ENCODE measurements around the gene ANO6. TPM values are rescaled to one million over a fixed set of nuclear protein-coding genes. Genes with fewer than 3 reads are reported as not detected.
"Not testable (repeated sequence)": the region's sequence is repeated elsewhere in the genome, so short reads cannot be mapped to it uniquely, and the experiment has no call there.

ANO6 gene
- total RNA-seq, 1 donor from 2014 or later = 24.1 TPM

GRCh38 chr12:45260854-45261253 lies 45.0 kb downstream of the ANO6 start:
- no peak overlapping the region for H3K4me3 Mint-ChIP-seq
- H3K27me3 Mint-ChIP-seq = no peaks in the 10 kb centered on the region
- no peaks in the 10 kb centered on the region for H3K9me3 Mint-ChIP-seq
- intact Hi-C loops (cut with micrococcal nuclease) = no loop called here
- no peak overlapping the region for H3K27ac Mint-ChIP-seq
- peaks cover 4% of the 10 kb centered on the region for H3K36me3 Mint-ChIP-seq (ENCODE audit: low read depth)
- no peak for DNase-seq
- H3K4me1 Mint-ChIP-seq = peaks cover 14% of the 10 kb centered on the region

GRCh38 chr12:45262185-45262584 lies 46.3 kb downstream of the ANO6 start:
- H3K4me1 Mint-ChIP-seq = peaks cover 11% of the 10 kb centered on the region
- H3K4me3 Mint-ChIP-seq; H3K27me3 Mint-ChIP-seq; H3K9me3 Mint-ChIP-seq; H3K27ac Mint-ChIP-seq; DNase-seq; intact Hi-C loops (cut with micrococcal nuclease); H3K36me3 Mint-ChIP-seq (ENCODE audit: low read depth): not testable (repeated sequence)

DNA sequence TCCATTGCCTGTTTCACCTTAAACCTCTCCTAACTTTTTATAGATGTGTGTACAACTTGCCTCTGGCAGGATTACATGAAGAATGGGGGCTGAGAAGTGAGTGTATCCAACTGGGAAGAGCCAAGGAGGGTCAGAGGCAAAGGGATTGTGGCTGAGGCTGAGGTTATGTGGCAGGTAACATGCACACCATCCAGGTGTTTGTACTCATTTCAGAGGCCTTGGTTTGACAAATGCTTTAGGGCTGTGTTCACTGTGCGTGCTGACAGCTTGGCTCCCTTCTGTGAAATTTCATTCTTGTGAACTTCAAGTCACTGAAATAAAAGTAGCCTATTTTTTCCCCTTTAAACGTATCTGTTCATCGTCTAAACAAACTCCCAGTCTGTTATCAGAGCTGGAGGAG lies 47.7 kb downstream of the ANO6 start:
- DNase-seq = no peak
- no peaks in the 10 kb centered on the region for H3K9me3 Mint-ChIP-seq
- no peaks in the 10 kb centered on the region for H3K27me3 Mint-ChIP-seq
- no peak overlapping the region for H3K4me3 Mint-ChIP-seq
- H3K27ac Mint-ChIP-seq = no peak overlapping the region
- intact Hi-C loops (cut with micrococcal nuclease) = no loop called here
- peaks cover 7% of the 10 kb centered on the region for H3K4me1 Mint-ChIP-seq
- peaks cover 4% of the 10 kb centered on the region for H3K36me3 Mint-ChIP-seq (ENCODE audit: low read depth)

DNA sequence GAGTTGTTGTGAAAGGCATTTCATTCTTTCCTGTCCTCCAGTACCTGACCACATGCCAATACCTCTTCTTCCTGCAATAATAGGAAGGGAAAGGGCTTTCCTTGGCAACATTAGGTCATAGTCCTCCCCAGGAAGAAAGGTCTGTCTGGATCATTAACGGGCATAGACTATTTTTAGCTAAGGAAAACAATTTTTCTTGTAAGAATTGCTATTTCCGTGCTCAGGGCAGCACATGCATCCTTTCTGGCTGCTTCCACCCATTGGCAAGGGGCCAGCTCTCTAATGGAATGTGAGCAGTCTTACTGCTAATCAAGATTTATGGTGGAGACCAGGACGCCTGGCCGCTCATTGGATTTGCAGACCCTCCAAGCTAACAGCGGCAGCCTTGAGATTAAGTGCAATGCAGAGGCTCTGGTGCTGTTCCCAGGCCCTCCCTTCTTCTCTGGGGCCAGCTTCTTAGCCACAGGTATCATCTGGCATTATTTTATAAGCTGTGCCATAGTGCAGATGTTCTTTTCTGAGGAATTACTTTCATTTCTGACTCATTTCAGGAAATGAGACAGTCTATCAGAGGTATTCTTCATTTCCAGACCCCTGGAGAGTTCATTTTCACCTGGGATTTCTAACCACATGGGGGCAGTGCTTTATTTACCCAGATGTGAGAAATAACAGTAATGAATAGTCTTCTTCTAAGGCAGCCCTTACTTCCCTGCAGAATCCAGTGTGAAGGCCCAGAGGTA lies 52.9 kb downstream of the ANO6 start:
- intact Hi-C loops (cut with micrococcal nuclease) = no loop called here
- Mint-ChIP-seq H3K4me1 (peaks cover 6% of the 10 kb centered on the region), H3K4me3 (no peak overlapping the region), H3K27me3 (no peaks in the 10 kb centered on the region), H3K27ac (no peak overlapping the region), H3K9me3 (no peaks in the 10 kb centered on the region), H3K36me3 (ENCODE audit: low read depth) (no peaks in the 10 kb centered on the region)
- no peak for DNase-seq

DNA sequence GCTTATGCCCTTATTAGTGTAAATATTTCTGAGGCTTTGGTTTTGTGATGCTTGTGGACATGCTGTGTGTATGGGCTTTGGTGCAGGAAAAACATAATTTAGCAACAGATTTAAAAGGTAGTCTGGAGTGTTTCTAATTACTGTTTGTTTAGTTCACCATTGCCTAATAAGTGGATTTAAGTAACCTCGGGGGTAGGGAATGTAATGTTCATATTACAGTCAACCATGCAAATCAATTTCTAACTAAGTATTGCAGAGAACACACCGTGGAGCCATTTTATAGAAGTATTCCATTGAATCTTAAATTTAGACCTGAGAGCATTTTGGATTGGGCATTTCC lies 53.5 kb downstream of the ANO6 start:
- no peak overlapping the region for H3K27ac Mint-ChIP-seq
- no peaks in the 10 kb centered on the region for H3K9me3 Mint-ChIP-seq
- intact Hi-C loops (cut with micrococcal nuclease) = no loop called here
- DNase-seq = no peak
- no peaks in the 10 kb centered on the region for H3K36me3 Mint-ChIP-seq (ENCODE audit: low read depth)
- H3K4me3 Mint-ChIP-seq = no peak overlapping the region
- peaks cover 6% of the 10 kb centered on the region for H3K4me1 Mint-ChIP-seq
- H3K27me3 Mint-ChIP-seq = no peaks in the 10 kb centered on the region

- intact Hi-C loops (cut with micrococcal nuclease) = no loop called here
- no peak for DNase-seq
- Mint-ChIP-seq H3K4me3 (no peak overlapping the region), H3K27me3 (no peaks in the 10 kb centered on the region), H3K36me3 (ENCODE audit: low read depth) (no peaks in the 10 kb centered on the region), H3K9me3 (no peaks in the 10 kb centered on the region), H3K4me1 (peaks cover 6% of the 10 kb centered on the region), H3K27ac (no peak overlapping the region)
Observed at GRCh38 chr12:45270951-45271350, 55.1 kb downstream of the ANO6 start.

- Mint-ChIP-seq H3K27ac (no peak overlapping the region), H3K36me3 (ENCODE audit: low read depth) (no peaks in the 10 kb centered on the region), H3K4me1 (peaks cover 2% of the 10 kb centered on the region), H3K9me3 (no peaks in the 10 kb centered on the region), H3K4me3 (no peak overlapping the region), H3K27me3 (no peaks in the 10 kb centered on the region)
- no peak for DNase-seq
- intact Hi-C loops (cut with micrococcal nuclease) = no loop called here
Observed at GRCh38 chr12:45273717-45274271, 57.9 kb downstream of the ANO6 start.

- Mint-ChIP-seq H3K9me3 (no peaks in the 10 kb centered on the region), H3K27me3 (no peaks in the 10 kb centered on the region), H3K4me3 (no peak overlapping the region), H3K27ac (no peak overlapping the region), H3K36me3 (ENCODE audit: low read depth) (peaks cover 4% of the 10 kb centered on the region), H3K4me1 (no peaks in the 10 kb centered on the region)
- intact Hi-C loops (cut with micrococcal nuclease) = no loop called here
- DNase-seq = no peak
Observed at GRCh38 chr12:45276154-45276755, 60.4 kb downstream of the ANO6 start.

DNA sequence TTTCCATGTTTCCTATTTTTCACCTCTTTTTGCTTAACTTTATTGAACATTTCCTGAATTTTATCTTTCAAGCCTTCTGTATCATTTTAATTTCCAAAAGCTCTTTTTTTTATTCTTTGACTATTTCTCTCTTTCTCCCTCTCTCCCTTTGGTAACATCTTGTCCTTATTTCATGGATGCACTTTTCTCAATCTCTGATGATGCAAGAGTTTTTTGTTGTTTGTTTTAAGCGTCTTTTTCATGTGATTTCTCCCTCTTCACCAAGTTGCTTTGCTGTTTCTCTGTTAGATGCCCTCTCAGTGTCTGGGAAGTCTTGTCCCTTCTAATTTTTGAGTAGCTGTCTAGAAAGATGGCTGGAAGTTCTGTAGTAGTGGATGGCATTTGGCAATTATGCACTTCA lies 62.6 kb downstream of the ANO6 start:
- H3K4me3 Mint-ChIP-seq = no peak overlapping the region
- DNase-seq = no peak
- peaks cover 13% of the 10 kb centered on the region for H3K36me3 Mint-ChIP-seq (ENCODE audit: low read depth)
- H3K9me3 Mint-ChIP-seq = peaks cover 6% of the 10 kb centered on the region
- H3K27ac Mint-ChIP-seq = no peak overlapping the region
- H3K4me1 Mint-ChIP-seq = no peaks in the 10 kb centered on the region
- H3K27me3 Mint-ChIP-seq = no peaks in the 10 kb centered on the region
- intact Hi-C loops (cut with micrococcal nuclease) = no loop called here

DNA sequence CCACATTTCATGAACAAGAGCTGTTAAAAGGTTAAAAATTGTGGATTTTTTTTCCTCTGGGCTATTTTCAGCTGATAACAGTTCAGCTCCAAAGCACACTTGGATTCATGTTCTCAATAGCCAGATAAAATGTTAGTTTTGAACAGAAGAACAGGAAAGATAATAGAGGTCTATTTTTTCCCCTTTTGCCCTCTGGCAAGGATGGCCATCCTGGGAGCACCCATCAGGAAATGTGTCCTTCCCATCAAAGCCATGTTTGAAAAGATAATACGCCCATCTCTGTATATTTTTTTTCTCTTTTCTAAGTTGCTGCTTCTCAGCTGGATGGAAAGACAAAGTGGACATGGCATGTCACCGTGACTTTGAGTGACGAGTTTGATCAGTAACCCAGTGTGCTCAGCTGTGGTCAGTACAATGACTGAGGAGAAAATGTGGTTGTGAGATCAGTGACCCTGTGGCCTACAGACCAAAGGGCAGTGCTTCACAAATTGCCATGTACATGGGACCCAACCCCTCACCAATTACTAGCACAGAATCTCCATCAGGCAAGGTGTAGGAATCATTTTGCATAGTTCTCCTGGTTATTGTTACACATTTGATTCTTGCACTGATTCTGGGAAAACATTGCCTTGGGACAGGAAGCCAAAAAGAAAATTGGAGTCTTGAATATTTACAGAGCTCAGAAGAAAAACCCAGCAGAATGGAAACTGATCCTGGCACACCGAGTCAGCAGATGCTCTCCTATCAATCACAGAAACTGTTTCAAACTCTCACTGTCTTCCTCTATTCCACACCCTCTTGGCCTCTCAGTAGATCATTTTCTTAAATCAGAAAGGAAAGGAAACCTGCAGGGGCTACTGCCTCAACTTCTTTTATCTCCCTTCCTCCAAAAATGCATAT lies 64.3 kb downstream of the ANO6 start:
- intact Hi-C loops (cut with micrococcal nuclease) = no loop called here
- H3K27ac Mint-ChIP-seq = no peak overlapping the region
- DNase-seq = no peak
- H3K27me3 Mint-ChIP-seq = no peaks in the 10 kb centered on the region
- peaks cover 13% of the 10 kb centered on the region for H3K36me3 Mint-ChIP-seq (ENCODE audit: low read depth)
- no peak overlapping the region for H3K4me3 Mint-ChIP-seq
- peaks cover 6% of the 10 kb centered on the region for H3K9me3 Mint-ChIP-seq
- H3K4me1 Mint-ChIP-seq = no peaks in the 10 kb centered on the region

DNA sequence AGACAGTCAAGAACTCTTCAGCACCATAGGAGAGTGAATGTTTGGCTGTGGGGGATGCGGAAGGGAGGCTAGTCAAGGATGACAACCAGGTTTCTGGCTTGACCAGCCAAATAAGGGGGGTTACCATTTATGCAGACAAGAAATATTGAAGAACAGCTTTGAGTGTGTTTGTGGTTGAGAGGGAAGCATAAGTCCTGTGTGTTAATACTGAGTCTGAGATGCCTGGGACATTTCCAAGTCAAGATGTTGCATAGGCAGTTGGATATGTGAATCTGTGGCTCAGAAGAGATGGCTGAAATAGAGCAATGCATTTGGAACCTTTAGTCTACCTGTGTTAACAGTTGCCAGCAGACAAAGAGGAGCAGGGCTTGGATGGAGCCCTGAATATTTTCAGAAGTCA lies 66.1 kb downstream of the ANO6 start:
- H3K36me3 Mint-ChIP-seq (ENCODE audit: low read depth) = peaks cover 13% of the 10 kb centered on the region
- intact Hi-C loops (cut with micrococcal nuclease) = no loop called here

GRCh38 chr12:45282411-45282810 lies 66.5 kb downstream of the ANO6 start:
- intact Hi-C loops (cut with micrococcal nuclease) = no loop called here

More for the DNA sequence above, 66.1 kb downstream of the ANO6 start:
- no peak overlapping the region for H3K27ac Mint-ChIP-seq
- H3K9me3 Mint-ChIP-seq = peaks cover 6% of the 10 kb centered on the region
- no peaks in the 10 kb centered on the region for H3K4me1 Mint-ChIP-seq
- no peak overlapping the region for H3K4me3 Mint-ChIP-seq
- no peak for DNase-seq
- H3K27me3 Mint-ChIP-seq = no peaks in the 10 kb centered on the region

GRCh38 chr12:45284096-45284901 lies 68.4 kb downstream of the ANO6 start:
- DNase-seq = no peak
- Mint-ChIP-seq H3K9me3 (peaks cover 6% of the 10 kb centered on the region), H3K27me3 (no peaks in the 10 kb centered on the region), H3K4me1 (no peaks in the 10 kb centered on the region), H3K36me3 (ENCODE audit: low read depth) (peaks cover 13% of the 10 kb centered on the region), H3K4me3 (no peak overlapping the region), H3K27ac (no peak overlapping the region)
- intact Hi-C loops (cut with micrococcal nuclease) = no loop called here

More at GRCh38 chr12:45282411-45282810, 66.5 kb downstream of the ANO6 start:
- peaks cover 6% of the 10 kb centered on the region for H3K9me3 Mint-ChIP-seq
- no peaks in the 10 kb centered on the region for H3K27me3 Mint-ChIP-seq
- no peak overlapping the region for H3K27ac Mint-ChIP-seq
- no peak overlapping the region for H3K4me3 Mint-ChIP-seq
- no peaks in the 10 kb centered on the region for H3K4me1 Mint-ChIP-seq
- no peak for DNase-seq
- H3K36me3 Mint-ChIP-seq (ENCODE audit: low read depth) = peaks cover 13% of the 10 kb centered on the region

All from activated CD4-positive, alpha-beta T cell treated with anti-CD3 and anti-CD28 coated beads, Interleukin-2, amount 10 ng/mL, durations not matched to agents 24 days and 14 days (primary cell).